GM18909 (cell line): ENCODE measurements around the gene CDK6.

Source experiments
- ATAC-seq: cut with Tn5 transposase; IDR thresholded peaks from one replicate; pipeline ENCODE4 v1.9.1; 2021; ENCODE audit warnings: mild to moderate bottlenecking; ENCODE audit not compliant: unreplicated experiment, poor library complexity

The CDK6 gene

GRCh38 chr7:92694211-92694610 is 142.2 kb downstream of the CDK6 start:
- no peak for ATAC-seq

- ATAC-seq: no peak
These were observed 142.9 kb downstream of the CDK6 start for GRCh38 chr7:92693519-92693918.

GRCh38 chr7:92691578-92691977 is 144.8 kb downstream of the CDK6 start:
- peak; percentile 85 for ATAC-seq

- ATAC-seq: no peak
These were observed 151.0 kb downstream of the CDK6 start for GRCh38 chr7:92685136-92686042.

- no peak for ATAC-seq
These were observed 152.1 kb downstream of the CDK6 start for GRCh38 chr7:92684274-92684673.

GRCh38 chr7:92682903-92683539 is 153.4 kb downstream of the CDK6 start:
- ATAC-seq: no peak

- ATAC-seq: no peak
These were observed 154.0 kb downstream of the CDK6 start for GRCh38 chr7:92682330-92682729.

- ATAC-seq: no peak
These were observed 154.7 kb downstream of the CDK6 start for GRCh38 chr7:92681633-92682032.

GRCh38 chr7:92680442-92680841 is 155.9 kb downstream of the CDK6 start:
- ATAC-seq: no peak

GRCh38 chr7:92678291-92678920 is 158.0 kb downstream of the CDK6 start:
- ATAC-seq: no peak

- ATAC-seq: peak; percentile 73
These were observed 162.0 kb downstream of the CDK6 start for GRCh38 chr7:92674379-92674778.

- ATAC-seq: no peak
These were observed 164.7 kb downstream of the CDK6 start for GRCh38 chr7:92671505-92672169.

GRCh38 chr7:92670204-92670851 is 166.0 kb downstream of the CDK6 start:
- no peak for ATAC-seq

- no peak for ATAC-seq
These were observed 166.7 kb downstream of the CDK6 start for GRCh38 chr7:92669616-92670165.

GRCh38 chr7:92668564-92668963 is 167.8 kb downstream of the CDK6 start:
- no peak for ATAC-seq

- no peak for ATAC-seq
These were observed 168.4 kb downstream of the CDK6 start for GRCh38 chr7:92667816-92668535.

- no peak for ATAC-seq
These were observed 170.4 kb downstream of the CDK6 start for GRCh38 chr7:92665926-92666325.

GRCh38 chr7:92661651-92662050 is 174.7 kb downstream of the CDK6 start:
- no peak for ATAC-seq

GRCh38 chr7:92658671-92659070 is 177.7 kb downstream of the CDK6 start:
- ATAC-seq: no peak
